DND-41 (cell line): ENCODE measurements around the gene PERCC1.

Source experiments
- ATAC-seq: fragments of 200-7000 bp; cut with Tn5 transposase; 3 replicates; pipeline ENCODE4 v1.9.1; 2021; ENCODE audit warnings: low read depth; ENCODE audit not compliant: insufficient read depth
- DNase-seq: peaks from one replicate; pipeline ENCODE4 v3.0.0-alpha.2; 2020
- H2AFZ ChIP-seq: 2 replicates; pipeline ENCODE4 v1.6.0; 2012; ENCODE audit warnings: low read depth, low read length
- H3K27ac ChIP-seq: 2 replicates; pipeline ENCODE4 v1.5.1; 2012; ENCODE audit warnings: low read length, inconsistent platforms
- H3K27me3 ChIP-seq: fragments of 200-600 bp; sonication (generic); 2 replicates; pipeline ENCODE4 v1.6.0; 2012; ENCODE audit warnings: low read length, mild to moderate bottlenecking, inconsistent platforms; ENCODE audit not compliant: insufficient read depth, poor library complexity
- H3K36me3 ChIP-seq: 2 replicates; pipeline ENCODE4 v1.5.1; 2012; ENCODE audit warnings: low read length, inconsistent platforms; ENCODE audit not compliant: insufficient read depth
- H3K4me1 ChIP-seq: 2 replicates; pipeline ENCODE4 v1.5.1; 2012; ENCODE audit warnings: mild to moderate bottlenecking, low read length; ENCODE audit not compliant: insufficient read depth
- H3K4me2 ChIP-seq: 2 replicates; pipeline ENCODE4 v1.6.0; 2012; ENCODE audit warnings: mild to moderate bottlenecking, moderate library complexity, low read length, inconsistent platforms; ENCODE audit not compliant: insufficient read depth
- H3K4me3 ChIP-seq, 2 experiments: fragments of 200-600 bp in 1 of 2; shearing (Covaris generic) in 1 of 2; 2 replicates each; pipeline ENCODE4 v1.5.1; 2012 to 2016; ENCODE audit warnings: inconsistent platforms in 2 of 2, low read length in 2 of 2, mild to moderate bottlenecking in 2 of 2, low read depth in 1 of 2, moderate library complexity in 1 of 2
- H3K79me2 ChIP-seq: 2 replicates; pipeline ENCODE4 v1.6.0; 2012; ENCODE audit warnings: low read length, inconsistent platforms; ENCODE audit not compliant: insufficient read depth
- H3K9ac ChIP-seq: 2 replicates; pipeline ENCODE4 v1.6.0; 2012; ENCODE audit warnings: low read depth, mild to moderate bottlenecking, inconsistent platforms, low read length, moderate library complexity
- H3K9me3 ChIP-seq: 2 replicates; pipeline ENCODE4 v1.5.1; 2012; ENCODE audit warnings: low read length, moderate library complexity, mild to moderate bottlenecking, inconsistent platforms; ENCODE audit not compliant: insufficient read depth, severe bottlenecking
- H4K20me1 ChIP-seq: 2 replicates; pipeline ENCODE4 v1.6.0; 2012; ENCODE audit warnings: low read length; ENCODE audit not compliant: insufficient read depth
- EZH2 ChIP-seq: IDR thresholded peaks from 3 replicates; pipeline ENCODE4 v1.6.1; 2012; ENCODE audit warnings: borderline replicate concordance, low read depth, mild to moderate bottlenecking, moderate library complexity, low read length, inconsistent platforms; ENCODE audit not compliant: severe bottlenecking
- TF ChIP-seq, protein P1 (sequence below): IDR thresholded peaks from 2 replicates; pipeline ENCODE4 v1.5.1; 2012; ENCODE audit warnings: borderline replicate concordance, low read length, moderate library complexity, mild to moderate bottlenecking; ENCODE audit not compliant: poor library complexity, severe bottlenecking; ENCODE audit errors: extremely low read depth

Gene PERCC1

GRCh38 chr16:1446296-1447080, 15.6 kb downstream of the PERCC1 start:
- Histone ChIP-seq H3K4me2 (no peak overlapping the region), H3K27ac (no peak overlapping the region), H3K9me3 (no peaks in the 10 kb centered on the region), H3K4me1 (no peaks in the 10 kb centered on the region), H3K79me2 (no peaks in the 10 kb centered on the region), H4K20me1 (peaks cover 11% of the 10 kb centered on the region; the same call in 1 of the 2 replicates), H3K9ac (no peak overlapping the region), H3K36me3 (peaks cover 51% of the 10 kb centered on the region), H3K27me3 (no peaks in the 10 kb centered on the region), H3K4me3 (no peak overlapping the region), H2AFZ (no peak overlapping the region)
- ATAC-seq (no peak), DNase-seq (no peak)
- no peak for TF ChIP-seq EZH2
- TF ChIP-seq, protein P1, sequence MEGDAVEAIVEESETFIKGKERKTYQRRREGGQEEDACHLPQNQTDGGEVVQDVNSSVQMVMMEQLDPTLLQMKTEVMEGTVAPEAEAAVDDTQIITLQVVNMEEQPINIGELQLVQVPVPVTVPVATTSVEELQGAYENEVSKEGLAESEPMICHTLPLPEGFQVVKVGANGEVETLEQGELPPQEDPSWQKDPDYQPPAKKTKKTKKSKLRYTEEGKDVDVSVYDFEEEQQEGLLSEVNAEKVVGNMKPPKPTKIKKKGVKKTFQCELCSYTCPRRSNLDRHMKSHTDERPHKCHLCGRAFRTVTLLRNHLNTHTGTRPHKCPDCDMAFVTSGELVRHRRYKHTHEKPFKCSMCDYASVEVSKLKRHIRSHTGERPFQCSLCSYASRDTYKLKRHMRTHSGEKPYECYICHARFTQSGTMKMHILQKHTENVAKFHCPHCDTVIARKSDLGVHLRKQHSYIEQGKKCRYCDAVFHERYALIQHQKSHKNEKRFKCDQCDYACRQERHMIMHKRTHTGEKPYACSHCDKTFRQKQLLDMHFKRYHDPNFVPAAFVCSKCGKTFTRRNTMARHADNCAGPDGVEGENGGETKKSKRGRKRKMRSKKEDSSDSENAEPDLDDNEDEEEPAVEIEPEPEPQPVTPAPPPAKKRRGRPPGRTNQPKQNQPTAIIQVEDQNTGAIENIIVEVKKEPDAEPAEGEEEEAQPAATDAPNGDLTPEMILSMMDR, result no peak

- Histone ChIP-seq H3K27me3 (no peaks in the 10 kb centered on the region), H3K4me2 (no peak overlapping the region), H2AFZ (no peak overlapping the region), H3K9ac (no peak overlapping the region), H3K36me3 (peaks cover 65% of the 10 kb centered on the region), H3K4me3 (no peak overlapping the region), H3K9me3 (no peaks in the 10 kb centered on the region), H4K20me1 (peaks cover 11% of the 10 kb centered on the region; the same call in 1 of the 2 replicates), H3K4me1 (no peaks in the 10 kb centered on the region), H3K27ac (no peak overlapping the region), H3K79me2 (no peaks in the 10 kb centered on the region)
- no peak for ATAC-seq
- no peak for TF ChIP-seq EZH2
- TF ChIP-seq, protein P1, result no peak
- no peak for DNase-seq
These were observed 17.1 kb downstream of the PERCC1 start for GRCh38 chr16:1447965-1448364.

GRCh38 chr16:1448536-1449116, 17.7 kb downstream of the PERCC1 start:
- Histone ChIP-seq H4K20me1 (peaks cover 11% of the 10 kb centered on the region; the same call in 1 of the 2 replicates), H3K4me2 (no peak overlapping the region), H2AFZ (no peak overlapping the region), H3K79me2 (no peaks in the 10 kb centered on the region), H3K4me1 (no peaks in the 10 kb centered on the region), H3K9ac (no peak overlapping the region), H3K4me3 (no peak overlapping the region), H3K9me3 (no peaks in the 10 kb centered on the region), H3K27ac (no peak overlapping the region), H3K36me3 (peaks cover 70% of the 10 kb centered on the region), H3K27me3 (no peaks in the 10 kb centered on the region)
- ATAC-seq (no peak), DNase-seq (no peak)
- no peak for TF ChIP-seq EZH2
- TF ChIP-seq, protein P1, result no peak
